Measurements from ENCODE around the gene MAVS. TPM values are rescaled to one million over a fixed set of nuclear protein-coding genes. Genes with fewer than 3 reads are reported as not detected.

Gene MAVS
- total RNA-seq, 1 donor from 2014 or later: 44.9 TPM

- DNase-seq: no peak
- no peaks in the 10 kb centered on the region for H3K9me3 ChIP-seq (replicated peaks)
- no peaks in the 10 kb centered on the region for H3K27me3 ChIP-seq (ENCODE audit: low read depth)
- H3K4me1 ChIP-seq: peaks cover 53% of the 10 kb centered on the region
- no peak for TF ChIP-seq CTCF (IDR thresholded peaks at IDR 0.05; ENCODE audit: borderline replicate concordance)
- intact Hi-C loops (cut with micrococcal nuclease): no loop called here
- no peak overlapping the region for H3K4me3 ChIP-seq
- no peaks in the 10 kb centered on the region for H3K36me3 ChIP-seq
- H3K27ac ChIP-seq (replicated peaks): no peak overlapping the region
Measured at GRCh38 chr20:3814928-3815495, 31.6 kb upstream of the MAVS start.

GRCh38 chr20:3815703-3816315 is 30.8 kb upstream of the MAVS start:
- Histone ChIP-seq H3K9me3 (replicated peaks) (no peaks in the 10 kb centered on the region), H3K36me3 (no peaks in the 10 kb centered on the region), H3K4me3 (no peak overlapping the region), H3K4me1 (peaks cover 52% of the 10 kb centered on the region), H3K27me3 (ENCODE audit: low read depth) (no peaks in the 10 kb centered on the region), H3K27ac (replicated peaks) (no peak overlapping the region)
- TF ChIP-seq CTCF (IDR thresholded peaks at IDR 0.05; ENCODE audit: borderline replicate concordance): no peak
- DNase-seq: no peak
- intact Hi-C loops (cut with micrococcal nuclease): no loop called here

- intact Hi-C loops (cut with micrococcal nuclease): no loop called here
- Histone ChIP-seq H3K27me3 (ENCODE audit: low read depth) (no peaks in the 10 kb centered on the region), H3K9me3 (replicated peaks) (no peaks in the 10 kb centered on the region), H3K27ac (replicated peaks) (peak overlapping the region; percentile 99), H3K36me3 (peaks cover 16% of the 10 kb centered on the region), H3K4me3 (no peak overlapping the region), H3K4me1 (peaks cover 44% of the 10 kb centered on the region)
- peak; percentile 76 for TF ChIP-seq CTCF (IDR thresholded peaks at IDR 0.05; ENCODE audit: borderline replicate concordance)
- DNase-seq: peak; percentile 61
Measured at GRCh38 chr20:3818155-3819151, 28.2 kb upstream of the MAVS start.

- H3K9me3 ChIP-seq (replicated peaks): no peaks in the 10 kb centered on the region
- H3K27me3 ChIP-seq (ENCODE audit: low read depth): no peaks in the 10 kb centered on the region
- no peak for DNase-seq
- H3K36me3 ChIP-seq: peaks cover 27% of the 10 kb centered on the region
- peak overlapping the region; percentile 73 for H3K4me3 ChIP-seq
- H3K4me1 ChIP-seq: peaks cover 44% of the 10 kb centered on the region
- intact Hi-C loops (cut with micrococcal nuclease): no loop called here
- peak overlapping the region; percentile 99 for H3K27ac ChIP-seq (replicated peaks)
- TF ChIP-seq CTCF (IDR thresholded peaks at IDR 0.05; ENCODE audit: borderline replicate concordance): no peak
Measured at GRCh38 chr20:3819411-3820047, 27.1 kb upstream of the MAVS start.

Measured in left ventricle myocardium inferior (tissue), 1 donor.